ENCODE measurements around the gene RAB1B.

The RAB1B gene

GRCh38 chr11:66280428-66280827 is 12.0 kb downstream of the RAB1B start:
- Mint-ChIP-seq H3K27me3 (ENCODE audit: low read depth) (peaks cover 5% of the 10 kb centered on the region), H3K4me1 (ENCODE audit: low read depth) (peaks cover 17% of the 10 kb centered on the region)

GRCh38 chr11:66281001-66281400 is 12.6 kb downstream of the RAB1B start:
- Mint-ChIP-seq H3K27me3 (ENCODE audit: low read depth) (peaks cover 5% of the 10 kb centered on the region), H3K27ac (peak overlapping the region; percentile 35), H3K4me1 (ENCODE audit: low read depth) (peaks cover 17% of the 10 kb centered on the region), H3K4me3 (no peak overlapping the region), H3K9me3 (no peaks in the 10 kb centered on the region), H3K36me3 (ENCODE audit: low read depth) (peaks cover 12% of the 10 kb centered on the region)

More at GRCh38 chr11:66280428-66280827, 12.0 kb downstream of the RAB1B start:
- Mint-ChIP-seq H3K4me3 (no peak overlapping the region), H3K27ac (no peak overlapping the region), H3K36me3 (ENCODE audit: low read depth) (peaks cover 14% of the 10 kb centered on the region), H3K9me3 (no peaks in the 10 kb centered on the region)

- Mint-ChIP-seq H3K4me1 (ENCODE audit: low read depth) (peaks cover 16% of the 10 kb centered on the region), H3K4me3 (no peak overlapping the region), H3K27me3 (ENCODE audit: low read depth) (peaks cover 5% of the 10 kb centered on the region), H3K9me3 (no peaks in the 10 kb centered on the region), H3K36me3 (ENCODE audit: low read depth) (peaks cover 10% of the 10 kb centered on the region), H3K27ac (peak overlapping the region; percentile 62)
These were observed 13.5 kb downstream of the RAB1B start for GRCh38 chr11:66281776-66282467.

- peaks cover 18% of the 10 kb centered on the region for H3K4me1 Mint-ChIP-seq (ENCODE audit: low read depth)
- peaks cover 5% of the 10 kb centered on the region for H3K27me3 Mint-ChIP-seq (ENCODE audit: low read depth)
- peak overlapping the region; percentile 62 for H3K27ac Mint-ChIP-seq
- H3K4me3 Mint-ChIP-seq = no peak overlapping the region
- H3K36me3 Mint-ChIP-seq (ENCODE audit: low read depth) = peaks cover 8% of the 10 kb centered on the region
- no peaks in the 10 kb centered on the region for H3K9me3 Mint-ChIP-seq
These were observed 14.3 kb downstream of the RAB1B start for GRCh38 chr11:66282468-66283455.

GRCh38 chr11:66283461-66284105 is 15.1 kb downstream of the RAB1B start:
- Mint-ChIP-seq H3K36me3 (ENCODE audit: low read depth) (peaks cover 8% of the 10 kb centered on the region), H3K4me3 (no peak overlapping the region), H3K4me1 (ENCODE audit: low read depth) (peaks cover 20% of the 10 kb centered on the region), H3K9me3 (no peaks in the 10 kb centered on the region), H3K27ac (peak overlapping the region; percentile 43), H3K27me3 (ENCODE audit: low read depth) (peaks cover 5% of the 10 kb centered on the region)

- peaks cover 1% of the 10 kb centered on the region for H3K27me3 Mint-ChIP-seq (ENCODE audit: low read depth)
- no peaks in the 10 kb centered on the region for H3K9me3 Mint-ChIP-seq
- H3K4me3 Mint-ChIP-seq = no peak overlapping the region
- H3K27ac Mint-ChIP-seq = no peak overlapping the region
- peaks cover 19% of the 10 kb centered on the region for H3K4me1 Mint-ChIP-seq (ENCODE audit: low read depth)
- peaks cover 8% of the 10 kb centered on the region for H3K36me3 Mint-ChIP-seq (ENCODE audit: low read depth)
These were observed 16.2 kb downstream of the RAB1B start for GRCh38 chr11:66284526-66285078.

- H3K4me3 Mint-ChIP-seq = no peak overlapping the region
These were observed 17.0 kb downstream of the RAB1B start for GRCh38 chr11:66285250-66285947.

GRCh38 chr11:66286699-66287098 is 18.3 kb downstream of the RAB1B start:
- Mint-ChIP-seq H3K27ac (no peak overlapping the region), H3K27me3 (ENCODE audit: low read depth) (peaks cover 12% of the 10 kb centered on the region), H3K4me3 (peak overlapping the region; percentile 40), H3K36me3 (ENCODE audit: low read depth) (peaks cover 1% of the 10 kb centered on the region), H3K9me3 (no peaks in the 10 kb centered on the region), H3K4me1 (ENCODE audit: low read depth) (peaks cover 25% of the 10 kb centered on the region)

More at GRCh38 chr11:66285250-66285947, 17.0 kb downstream of the RAB1B start:
- Mint-ChIP-seq H3K27me3 (ENCODE audit: low read depth) (peaks cover 5% of the 10 kb centered on the region), H3K27ac (no peak overlapping the region), H3K36me3 (ENCODE audit: low read depth) (peaks cover 8% of the 10 kb centered on the region), H3K4me1 (ENCODE audit: low read depth) (peaks cover 26% of the 10 kb centered on the region), H3K9me3 (no peaks in the 10 kb centered on the region)

GRCh38 chr11:66287211-66287888 is 18.9 kb downstream of the RAB1B start:
- peak overlapping the region; percentile 80 for H3K27ac Mint-ChIP-seq
- peak overlapping the region; percentile 95 for H3K4me3 Mint-ChIP-seq
- H3K4me1 Mint-ChIP-seq (ENCODE audit: low read depth) = peaks cover 24% of the 10 kb centered on the region

GRCh38 chr11:66287889-66288670 is 19.6 kb downstream of the RAB1B start:
- Mint-ChIP-seq H3K4me1 (ENCODE audit: low read depth) (peaks cover 27% of the 10 kb centered on the region), H3K36me3 (ENCODE audit: low read depth) (no peaks in the 10 kb centered on the region), H3K27me3 (ENCODE audit: low read depth) (peaks cover 20% of the 10 kb centered on the region), H3K4me3 (peak overlapping the region; percentile 95), H3K9me3 (no peaks in the 10 kb centered on the region), H3K27ac (peak overlapping the region; percentile 94)

More at GRCh38 chr11:66287211-66287888, 18.9 kb downstream of the RAB1B start:
- Mint-ChIP-seq H3K9me3 (no peaks in the 10 kb centered on the region), H3K36me3 (ENCODE audit: low read depth) (no peaks in the 10 kb centered on the region), H3K27me3 (ENCODE audit: low read depth) (peaks cover 12% of the 10 kb centered on the region)

GRCh38 chr11:66288671-66289547 is 20.5 kb downstream of the RAB1B start, which contains the start of gene YIF1A:
Gene YIF1A, minus strand, starts transcription at chr11:66289143. Its CDS starts 158 bp downstream, at chr11:66288985.
- peak within 1 kb of the TSS; percentile 95 for H3K4me3 Mint-ChIP-seq

More at GRCh38 chr11:66288671-66289547, 20.5 kb downstream of the RAB1B start, which contains the start of gene YIF1A:
- peaks cover 24% of the 10 kb centered on the region for H3K4me1 Mint-ChIP-seq (ENCODE audit: low read depth)
- H3K9me3 Mint-ChIP-seq = no peaks in the 10 kb centered on the region
- peak within 1 kb of the TSS; percentile 96 for H3K27ac Mint-ChIP-seq
- no peaks in the 10 kb centered on the region for H3K36me3 Mint-ChIP-seq (ENCODE audit: low read depth)
- H3K27me3 Mint-ChIP-seq (ENCODE audit: low read depth) = peaks cover 26% of the 10 kb centered on the region

Data from T-helper 1 cell treated with Interleukin-12 subunit alpha and Interleukin-12 subunit beta and Interleukin-4 antibody, amounts not matched to agents 30 μg/mL and 1 μg/mL, for 36 hours (primary cell).